ENCODE data around the gene C1QTNF1. TPM values are rescaled to one million over a fixed set of nuclear protein-coding genes. Genes with fewer than 3 reads are reported as not detected.
"Not testable (repeated sequence)": the region's sequence is repeated elsewhere in the genome, so short reads cannot be mapped to it uniquely, and the experiment has no call there.

C1QTNF1 gene
- total and polyA plus RNA-seq, 4 experiments from 2014 or later = not detected

- POLR2A ChIA-PET (ENCODE audit: partially characterized antibody) = no interaction called here
- Histone ChIP-seq H3K36me3 (ENCODE audit: insufficient read depth, low read length) (no peaks in the 10 kb centered on the region), H3K9me3 (ENCODE audit: control insufficient read depth in 1 of 2, low read length in 2 of 2) (no peaks in the 10 kb centered on the region), H3K27me3 (ENCODE audit: insufficient read depth, low read length) (peaks cover 17% of the 10 kb centered on the region), H3K4me3 (ENCODE audit: low read length in 2 of 2) (no peak overlapping the region), H3K4me1 (ENCODE audit: insufficient read depth, low read length) (peaks cover 13% of the 10 kb centered on the region), H3K27ac (ENCODE audit: low read depth, low read length) (no peak overlapping the region)
- Mint-ChIP-seq H3K9me3 (no peaks in the 10 kb centered on the region), H3K36me3 (no peaks in the 10 kb centered on the region), H3K4me1 (peaks cover 2 to 21% (median 4%) of the 10 kb centered on the region in 4 donors), H3K4me3 (no peak overlapping the region), H3K27ac (no peak overlapping the region), H3K27me3 (peaks cover 30 to 35% of the 10 kb centered on the region in 2 donors)
- no peak for DNase-seq
- intact Hi-C loops (cut with micrococcal nuclease) = no loop called here
- CTCF ChIA-PET (ENCODE audit: partially characterized antibody) = no interaction called here
Observed at GRCh38 chr17:79027925-79028491, 4.0 kb downstream of the C1QTNF1 start.

- Histone ChIP-seq H3K4me1 (ENCODE audit: insufficient read depth, low read length) (peaks cover 10% of the 10 kb centered on the region), H3K4me3 (ENCODE audit: low read length in 2 of 2) (no peak overlapping the region), H3K9me3 (ENCODE audit: control insufficient read depth in 1 of 2, low read length in 2 of 2) (no peaks in the 10 kb centered on the region), H3K36me3 (ENCODE audit: insufficient read depth, low read length) (no peaks in the 10 kb centered on the region), H3K27me3 (ENCODE audit: insufficient read depth, low read length) (peaks cover 13% of the 10 kb centered on the region), H3K27ac (ENCODE audit: low read depth, low read length) (no peak overlapping the region)
- H3K4me1 Mint-ChIP-seq = peaks cover 2 to 14% (median 4%) of the 10 kb centered on the region in 4 donors
- H3K4me3 Mint-ChIP-seq = no peak overlapping the region
- H3K36me3 Mint-ChIP-seq = no peaks in the 10 kb centered on the region
- H3K27me3 Mint-ChIP-seq = peaks cover 32 to 33% of the 10 kb centered on the region in 2 donors
- intact Hi-C loops (cut with micrococcal nuclease) = no loop called here
- no peak overlapping the region for H3K27ac Mint-ChIP-seq
- peaks cover 0 to 1% (median 0%) of the 10 kb centered on the region in 8 donors for H3K9me3 Mint-ChIP-seq
- ChIA-PET CTCF (ENCODE audit: partially characterized antibody) (no interaction called here), POLR2A (ENCODE audit: partially characterized antibody) (no interaction called here)
- DNase-seq = no peak
Observed at GRCh38 chr17:79028496-79029326, 4.7 kb downstream of the C1QTNF1 start.

GRCh38 chr17:79029327-79030009 is 5.5 kb downstream of the C1QTNF1 start:
- H3K9me3 ChIP-seq (ENCODE audit: control insufficient read depth in 1 of 2, low read length in 2 of 2) = no peaks in the 10 kb centered on the region
- no peak overlapping the region for H3K27ac Mint-ChIP-seq
- peaks cover 0 to 1% (median 0%) of the 10 kb centered on the region in 8 donors for H3K9me3 Mint-ChIP-seq
- peaks cover 0 to 10% (median under 1%) of the 10 kb centered on the region in 4 donors for H3K4me1 Mint-ChIP-seq
- no peak overlapping the region for H3K4me3 ChIP-seq (ENCODE audit: low read length in 2 of 2)
- no peak for DNase-seq
- H3K27me3 Mint-ChIP-seq = peaks cover 29 to 32% of the 10 kb centered on the region in 2 donors
- no peak overlapping the region for H3K27ac ChIP-seq (ENCODE audit: low read depth, low read length)
- no peaks in the 10 kb centered on the region for H3K36me3 ChIP-seq (ENCODE audit: insufficient read depth, low read length)
- CTCF ChIA-PET (ENCODE audit: partially characterized antibody) = no interaction called here
- peaks cover 4% of the 10 kb centered on the region for H3K4me1 ChIP-seq (ENCODE audit: insufficient read depth, low read length)
- POLR2A ChIA-PET (ENCODE audit: partially characterized antibody) = no interaction called here
- peaks cover 13% of the 10 kb centered on the region for H3K27me3 ChIP-seq (ENCODE audit: insufficient read depth, low read length)
- intact Hi-C loops (cut with micrococcal nuclease) = no loop called here
- H3K4me3 Mint-ChIP-seq = no peak overlapping the region
- H3K36me3 Mint-ChIP-seq = no peaks in the 10 kb centered on the region

GRCh38 chr17:79030636-79031035 is 6.7 kb downstream of the C1QTNF1 start:
- DNase-seq; H3K4me1 Mint-ChIP-seq; H3K4me3 ChIP-seq (ENCODE audit: low read length in 2 of 2); H3K9me3 ChIP-seq (ENCODE audit: control insufficient read depth in 1 of 2, low read length in 2 of 2); H3K4me3 Mint-ChIP-seq; H3K27ac ChIP-seq (ENCODE audit: low read depth, low read length); H3K9me3 Mint-ChIP-seq; H3K36me3 Mint-ChIP-seq; H3K36me3 ChIP-seq (ENCODE audit: insufficient read depth, low read length); POLR2A ChIA-PET (ENCODE audit: partially characterized antibody); intact Hi-C loops (cut with micrococcal nuclease); H3K4me1 ChIP-seq (ENCODE audit: insufficient read depth, low read length); CTCF ChIA-PET (ENCODE audit: partially characterized antibody); H3K27me3 ChIP-seq (ENCODE audit: insufficient read depth, low read length): not testable (repeated sequence)
- Mint-ChIP-seq H3K27ac (peak overlapping the region in 1 of 7 donors; percentile 46), H3K27me3 (peaks cover 24 to 27% of the 10 kb centered on the region in 2 donors)

- ChIA-PET POLR2A (ENCODE audit: partially characterized antibody) (no interaction called here), CTCF (ENCODE audit: partially characterized antibody) (interaction anchor here (1.4 to 2.0 kb wide), 2 partner anchors 13 to 360 kb away, joined by 4 to 5 read pairs; no protein-coding TSS in a partner anchor)
- Histone ChIP-seq H3K27me3 (ENCODE audit: insufficient read depth, low read length) (peaks cover 4% of the 10 kb centered on the region), H3K36me3 (ENCODE audit: insufficient read depth, low read length) (no peaks in the 10 kb centered on the region), H3K27ac (ENCODE audit: low read depth, low read length) (no peak overlapping the region), H3K4me3 (ENCODE audit: low read length in 2 of 2) (no peak overlapping the region), H3K4me1 (ENCODE audit: insufficient read depth, low read length) (no peaks in the 10 kb centered on the region), H3K9me3 (ENCODE audit: control insufficient read depth in 1 of 2, low read length in 2 of 2) (no peaks in the 10 kb centered on the region)
- no peaks in the 10 kb centered on the region for H3K4me1 Mint-ChIP-seq
- no peak for DNase-seq
- peak overlapping the region in 1 of 7 donors; percentile 72 for H3K27ac Mint-ChIP-seq
- intact Hi-C loops (cut with micrococcal nuclease) = no loop called here
- H3K27me3 Mint-ChIP-seq = peaks cover 18 to 21% of the 10 kb centered on the region in 2 donors
- no peaks in the 10 kb centered on the region for H3K36me3 Mint-ChIP-seq
- peaks cover 0 to 1% (median 0%) of the 10 kb centered on the region in 8 donors for H3K9me3 Mint-ChIP-seq
- H3K4me3 Mint-ChIP-seq = peak overlapping the region in 1 of 8 donors; percentile 43
Observed at GRCh38 chr17:79031996-79032875, 8.3 kb downstream of the C1QTNF1 start.

- H3K4me3 Mint-ChIP-seq = no peak overlapping the region
- H3K36me3 Mint-ChIP-seq = no peaks in the 10 kb centered on the region
- no peaks in the 10 kb centered on the region for H3K4me1 Mint-ChIP-seq
- H3K27ac ChIP-seq (ENCODE audit: low read depth, low read length) = no peak overlapping the region
- ChIA-PET CTCF (ENCODE audit: partially characterized antibody) (interaction anchor here (1.4 to 2.0 kb wide), 2 partner anchors 12 to 359 kb away, joined by 4 to 5 read pairs; no protein-coding TSS in a partner anchor), POLR2A (ENCODE audit: partially characterized antibody) (no interaction called here)
- DNase-seq = no peak
- H3K27ac Mint-ChIP-seq = no peak overlapping the region
- H3K27me3 ChIP-seq (ENCODE audit: insufficient read depth, low read length) = peaks cover 4% of the 10 kb centered on the region
- H3K4me3 ChIP-seq (ENCODE audit: low read length in 2 of 2) = no peak overlapping the region
- peaks cover 18 to 20% of the 10 kb centered on the region in 2 donors for H3K27me3 Mint-ChIP-seq
- H3K36me3 ChIP-seq (ENCODE audit: insufficient read depth, low read length) = no peaks in the 10 kb centered on the region
- intact Hi-C loops (cut with micrococcal nuclease) = no loop called here
- H3K9me3 Mint-ChIP-seq = peaks cover 0 to 1% (median 0%) of the 10 kb centered on the region in 8 donors
- no peaks in the 10 kb centered on the region for H3K9me3 ChIP-seq (ENCODE audit: control insufficient read depth in 1 of 2, low read length in 2 of 2)
- H3K4me1 ChIP-seq (ENCODE audit: insufficient read depth, low read length) = no peaks in the 10 kb centered on the region
Observed at GRCh38 chr17:79033046-79033616, 9.2 kb downstream of the C1QTNF1 start.
